Kidney epithelial cell (primary cell): ENCODE results near the gene PIK3CD. TPM values are rescaled to one million over a fixed set of nuclear protein-coding genes. Genes with fewer than 3 reads are reported as not detected.
"Not testable (repeated sequence)": the region's sequence is repeated elsewhere in the genome, so short reads cannot be mapped to it uniquely, and the experiment has no call there.

Experiments
- DNase-seq: peaks from one replicate; pipeline ENCODE4 v3.0.0-alpha.2; 2010; ENCODE audit warnings: low read depth
- H3K27me3 ChIP-seq: 2 replicates; pipeline ENCODE4 v1.6.0; 2011; ENCODE audit warnings: low read length; ENCODE audit not compliant: control insufficient read depth, insufficient read depth
- H3K36me3 ChIP-seq: 2 replicates; pipeline ENCODE4 v1.5.1; 2011; ENCODE audit warnings: low read length; ENCODE audit not compliant: control insufficient read depth, insufficient read depth
- H3K4me3 ChIP-seq: 2 replicates; pipeline ENCODE4 v1.5.1; 2011; ENCODE audit warnings: low read depth, mild to moderate bottlenecking, control low read depth, low read length
- CTCF ChIP-seq: IDR thresholded peaks from 2 replicates; pipeline ENCODE4 v1.5.1; 2011; ENCODE audit warnings: mild to moderate bottlenecking, moderate library complexity, low read length, control low read depth, inconsistent platforms; ENCODE audit not compliant: insufficient read depth, poor library complexity, severe bottlenecking
- total RNA-seq: library from RNA; depleted of rRNA; stranded (reverse); fragments of >200 nt; gene quantifications from 2 replicates; pipeline ENCODE4 v1.2.3, GENCODE V29; 2015

PIK3CD gene
- total RNA-seq, 1 donor from 2014 or later: 40.7 TPM

GRCh38 chr1:9615316-9616063 is 36.0 kb upstream of the PIK3CD start:
- no peak for DNase-seq
- TF ChIP-seq CTCF: peak; percentile 79
- no peaks in the 10 kb centered on the region for H3K36me3 ChIP-seq
- H3K4me3 ChIP-seq: no peak overlapping the region
- H3K27me3 ChIP-seq: no peaks in the 10 kb centered on the region

- Histone ChIP-seq H3K27me3 (no peaks in the 10 kb centered on the region), H3K4me3 (no peak overlapping the region), H3K36me3 (no peaks in the 10 kb centered on the region)
- TF ChIP-seq CTCF: no peak
- DNase-seq: no peak
These were observed 32.4 kb upstream of the PIK3CD start for GRCh38 chr1:9618909-9619679.

GRCh38 chr1:9621032-9621431 is 30.5 kb upstream of the PIK3CD start:
- no peak overlapping the region for H3K4me3 ChIP-seq
- H3K27me3 ChIP-seq: no peaks in the 10 kb centered on the region
- no peak for DNase-seq
- H3K36me3 ChIP-seq: no peaks in the 10 kb centered on the region
- no peak for TF ChIP-seq CTCF

GRCh38 chr1:9624081-9624480 is 27.4 kb upstream of the PIK3CD start:
- H3K27me3 ChIP-seq: no peaks in the 10 kb centered on the region
- no peak overlapping the region for H3K4me3 ChIP-seq
- TF ChIP-seq CTCF: no peak
- no peak for DNase-seq
- H3K36me3 ChIP-seq: no peaks in the 10 kb centered on the region

GRCh38 chr1:9625030-9625429 is 26.5 kb upstream of the PIK3CD start:
- not testable (repeated sequence) for H3K4me3 ChIP-seq, DNase-seq, H3K36me3 ChIP-seq, H3K27me3 ChIP-seq

GRCh38 chr1:9626201-9626608 is 25.3 kb upstream of the PIK3CD start:
- no peak for TF ChIP-seq CTCF
- no peaks in the 10 kb centered on the region for H3K36me3 ChIP-seq
- H3K27me3 ChIP-seq: no peaks in the 10 kb centered on the region
- no peak overlapping the region for H3K4me3 ChIP-seq
- no peak for DNase-seq
